Activated T-cell treated with anti-CD3 and anti-CD28 coated beads, Interleukin-2, amount 50 U/mL, for 72 hours (primary cell): Measurements from ENCODE around the gene PDE11A. TPM values are rescaled to one million over a fixed set of nuclear protein-coding genes. Genes with fewer than 3 reads are reported as not detected.
"Not testable (repeated sequence)": the region's sequence is repeated elsewhere in the genome, so short reads cannot be mapped to it uniquely, and the experiment has no call there.

Experiments
- ATAC-seq, 2 donors: fragments of 150-1000 bp; cut with Tn5 transposase; replicated peaks in 1 of 2; 2 replicates each; pipeline ENCODE4 v1.10.0; 2021; ENCODE audit warnings: moderate library complexity in 2 of 2, mild to moderate bottlenecking in 1 of 2
- DNase-seq, 2 donors: peaks; one replicate each; pipeline ENCODE4 v3.0.0; 2021 to 2022; ENCODE audit warnings: mixed read lengths in 1 of 2
- H3K27ac Mint-ChIP-seq: one replicate; pipeline ENCODE4 v1.8.0; 2022; ENCODE audit warnings: mild to moderate bottlenecking, moderate library complexity, mixed read lengths
- H3K27me3 Mint-ChIP-seq: one replicate; pipeline ENCODE4 v1.8.0; 2022; ENCODE audit warnings: low read depth, mixed read lengths
- H3K36me3 Mint-ChIP-seq, 2 donors: one replicate each; pipeline ENCODE4 v1.8.0; 2022; ENCODE audit warnings: mixed read lengths in 2 of 2, mild to moderate bottlenecking in 1 of 2; ENCODE audit not compliant: insufficient read depth in 2 of 2
- H3K4me1 Mint-ChIP-seq: one replicate; pipeline ENCODE4 v1.8.0; 2022; ENCODE audit warnings: low read depth, mixed read lengths
- H3K4me3 Mint-ChIP-seq, 2 donors: one replicate each; pipeline ENCODE4 v1.8.0; 2022; ENCODE audit warnings: mild to moderate bottlenecking in 2 of 2, mixed read lengths in 2 of 2, moderate library complexity in 2 of 2
- H3K9me3 Mint-ChIP-seq, 2 donors: one replicate each; pipeline ENCODE4 v1.8.0; 2022; ENCODE audit warnings: mixed read lengths in 2 of 2
- total RNA-seq, 2 donors: library from RNA; stranded (reverse); gene quantifications; one replicate each; pipeline ENCODE4 v1.2.3, GENCODE V29; 2022

PDE11A gene
- total RNA-seq, 2 donors from 2014 or later = not detected

GRCh38 chr2:177796011-177796410, 276.6 kb downstream of the PDE11A start:
- peaks cover 6% of the 10 kb centered on the region for H3K27me3 Mint-ChIP-seq
- no peak for DNase-seq

GRCh38 chr2:177785143-177785542, 287.4 kb downstream of the PDE11A start:
- not testable (repeated sequence) for H3K36me3 Mint-ChIP-seq, H3K9me3 Mint-ChIP-seq, DNase-seq, H3K27me3 Mint-ChIP-seq, H3K27ac Mint-ChIP-seq, H3K4me3 Mint-ChIP-seq, ATAC-seq
- H3K4me1 Mint-ChIP-seq = peaks cover 15% of the 10 kb centered on the region

More at GRCh38 chr2:177796011-177796410, 276.6 kb downstream of the PDE11A start:
- no peaks in the 10 kb centered on the region for H3K36me3 Mint-ChIP-seq
- H3K4me3 Mint-ChIP-seq = no peak overlapping the region
- no peaks in the 10 kb centered on the region for H3K9me3 Mint-ChIP-seq
- ATAC-seq = no peak
- H3K4me1 Mint-ChIP-seq = no peaks in the 10 kb centered on the region
- no peak overlapping the region for H3K27ac Mint-ChIP-seq

- DNase-seq = no peak
- Mint-ChIP-seq H3K4me1 (peaks cover 15% of the 10 kb centered on the region), H3K9me3 (peaks cover 1 to 2% of the 10 kb centered on the region in 2 donors), H3K4me3 (peak overlapping the region in 1 of 2 donors; percentile 67), H3K27ac (peak overlapping the region; percentile 70), H3K36me3 (peaks cover 0 to 2% of the 10 kb centered on the region in 2 donors), H3K27me3 (no peaks in the 10 kb centered on the region)
- no peak for ATAC-seq
These were observed 287.9 kb downstream of the PDE11A start for GRCh38 chr2:177784745-177785067.

GRCh38 chr2:177783835-177784744, 288.5 kb downstream of the PDE11A start:
- Mint-ChIP-seq H3K27ac (peak overlapping the region; percentile 70), H3K36me3 (peaks cover 0 to 2% of the 10 kb centered on the region in 2 donors), H3K9me3 (peaks cover 1 to 2% of the 10 kb centered on the region in 2 donors), H3K27me3 (no peaks in the 10 kb centered on the region), H3K4me1 (peaks cover 15% of the 10 kb centered on the region), H3K4me3 (peak overlapping the region in 1 of 2 donors; percentile 67)
- no peak for DNase-seq
- peak; percentile 64 to 79 for ATAC-seq

- H3K4me1 Mint-ChIP-seq = peaks cover 15% of the 10 kb centered on the region
- H3K27ac Mint-ChIP-seq = peak overlapping the region; percentile 12
- DNase-seq (no peak), ATAC-seq (no peak)
- H3K36me3 Mint-ChIP-seq = peaks cover 0 to 2% of the 10 kb centered on the region in 2 donors
- H3K27me3 Mint-ChIP-seq = no peaks in the 10 kb centered on the region
- no peak overlapping the region for H3K4me3 Mint-ChIP-seq
- peaks cover 1 to 2% of the 10 kb centered on the region in 2 donors for H3K9me3 Mint-ChIP-seq
These were observed 289.5 kb downstream of the PDE11A start for GRCh38 chr2:177783091-177783490.

GRCh38 chr2:177782613-177783012, 290.0 kb downstream of the PDE11A start:
- peaks cover 15% of the 10 kb centered on the region for H3K4me1 Mint-ChIP-seq
- DNase-seq (no peak), ATAC-seq (no peak)
- peak overlapping the region; percentile 12 for H3K27ac Mint-ChIP-seq
- peaks cover 0 to 2% of the 10 kb centered on the region in 2 donors for H3K36me3 Mint-ChIP-seq
- H3K4me3 Mint-ChIP-seq = no peak overlapping the region
- H3K9me3 Mint-ChIP-seq = peaks cover 1 to 2% of the 10 kb centered on the region in 2 donors
- no peaks in the 10 kb centered on the region for H3K27me3 Mint-ChIP-seq

- Mint-ChIP-seq H3K4me1 (peaks cover 8% of the 10 kb centered on the region), H3K9me3 (peaks cover 0 to 2% of the 10 kb centered on the region in 2 donors), H3K27me3 (peaks cover 15% of the 10 kb centered on the region), H3K27ac (no peak overlapping the region), H3K36me3 (no peaks in the 10 kb centered on the region), H3K4me3 (no peak overlapping the region)
- no peak for ATAC-seq
- DNase-seq = no peak
These were observed 294.1 kb downstream of the PDE11A start for GRCh38 chr2:177778472-177778871.

GRCh38 chr2:177772529-177772928, 300.0 kb downstream of the PDE11A start:
- Mint-ChIP-seq H3K4me3 (no peak overlapping the region), H3K27ac (no peak overlapping the region), H3K4me1 (no peaks in the 10 kb centered on the region), H3K9me3 (no peaks in the 10 kb centered on the region), H3K27me3 (peaks cover 15% of the 10 kb centered on the region), H3K36me3 (no peaks in the 10 kb centered on the region)
- no peak for DNase-seq
- no peak for ATAC-seq

- Mint-ChIP-seq H3K4me1 (no peaks in the 10 kb centered on the region), H3K9me3 (no peaks in the 10 kb centered on the region)
These were observed 301.4 kb downstream of the PDE11A start for GRCh38 chr2:177771191-177771590.

GRCh38 chr2:177767768-177768167, 304.8 kb downstream of the PDE11A start:
- DNase-seq (no peak), ATAC-seq (no peak)
- Mint-ChIP-seq H3K27ac (no peak overlapping the region), H3K9me3 (no peaks in the 10 kb centered on the region), H3K36me3 (no peaks in the 10 kb centered on the region), H3K4me1 (peaks cover 4% of the 10 kb centered on the region), H3K4me3 (no peak overlapping the region), H3K27me3 (peaks cover 2% of the 10 kb centered on the region)

More at GRCh38 chr2:177771191-177771590, 301.4 kb downstream of the PDE11A start:
- no peaks in the 10 kb centered on the region for H3K36me3 Mint-ChIP-seq
- H3K27ac Mint-ChIP-seq = no peak overlapping the region
- H3K27me3 Mint-ChIP-seq = peaks cover 15% of the 10 kb centered on the region
- DNase-seq = no peak
- ATAC-seq = no peak
- H3K4me3 Mint-ChIP-seq = no peak overlapping the region

- ATAC-seq (no peak), DNase-seq (no peak)
- no peak overlapping the region for H3K4me3 Mint-ChIP-seq
- peaks cover 4% of the 10 kb centered on the region for H3K4me1 Mint-ChIP-seq
- no peaks in the 10 kb centered on the region for H3K9me3 Mint-ChIP-seq
- H3K27ac Mint-ChIP-seq = no peak overlapping the region
- no peaks in the 10 kb centered on the region for H3K36me3 Mint-ChIP-seq
- peaks cover 21% of the 10 kb centered on the region for H3K27me3 Mint-ChIP-seq
These were observed 306.9 kb downstream of the PDE11A start for GRCh38 chr2:177765698-177766097.

GRCh38 chr2:177763531-177764265, 308.9 kb downstream of the PDE11A start:
- H3K27me3 Mint-ChIP-seq = peaks cover 35% of the 10 kb centered on the region
- H3K4me3 Mint-ChIP-seq = peak overlapping the region; percentile 21 to 38
- H3K36me3 Mint-ChIP-seq = no peaks in the 10 kb centered on the region
- H3K4me1 Mint-ChIP-seq = peaks cover 4% of the 10 kb centered on the region
- no peak overlapping the region for H3K27ac Mint-ChIP-seq
- DNase-seq = peak; percentile 76 to 81
- peak; percentile 93 to 97 for ATAC-seq
- H3K9me3 Mint-ChIP-seq = no peaks in the 10 kb centered on the region

- Mint-ChIP-seq H3K27me3 (peaks cover 42% of the 10 kb centered on the region), H3K9me3 (no peaks in the 10 kb centered on the region), H3K27ac (no peak overlapping the region)
These were observed 313.1 kb downstream of the PDE11A start for GRCh38 chr2:177759443-177759842.

More at GRCh38 chr2:177759443-177759842, 313.1 kb downstream of the PDE11A start:
- Mint-ChIP-seq H3K36me3 (no peaks in the 10 kb centered on the region), H3K4me3 (no peak overlapping the region), H3K4me1 (peaks cover 4% of the 10 kb centered on the region)
- ATAC-seq (no peak), DNase-seq (no peak)
